ENCODE data around the gene OSBPL3.

GRCh38 chr7:24836084-24836483 lies 143.9 kb downstream of the OSBPL3 start:
- TF ChIP-seq TAF1 (IDR thresholded peaks at IDR 0.05; ENCODE audit: low read depth, low read length) (no peak), POLR2AphosphoS5 (IDR thresholded peaks at IDR 0.05; ENCODE audit: low read depth, low read length) (no peak), POLR2A (IDR thresholded peaks at IDR 0.05; ENCODE audit: low read depth, low read length) (no peak), SPI1 (IDR thresholded peaks at IDR 0.05; ENCODE audit: low read depth, low read length) (peak; percentile 62; the same call in 1 of the 2 replicates), PAX5 (IDR thresholded peaks at IDR 0.05; ENCODE audit: insufficient read depth, low read length, severe bottlenecking) (no peak), POU2F2 (IDR thresholded peaks at IDR 0.05; ENCODE audit: low read depth, low read length) (no peak)
